WTC11 (cell line): Measurements from ENCODE around the gene FGD6. TPM values are rescaled to one million over a fixed set of nuclear protein-coding genes. Genes with fewer than 3 reads are reported as not detected.
A peak's percentile ranks its signal among the peaks of the same experiment; 100 is the strongest.
"Not testable (repeated sequence)": the region's sequence is repeated elsewhere in the genome, so short reads cannot be mapped to it uniquely, and the experiment has no call there.

Experiments used
- ATAC-seq: fragments of 200-7000 bp; cut with Tn5 transposase; 2 replicates; pipeline ENCODE4 v1.10.0; 2021; ENCODE audit warnings: mild to moderate bottlenecking, moderate library complexity
- CTCF ChIA-PET: fragments of 300-600 bp; sonication (Branson Sonifier 250); formaldehyde crosslinking; loops from one replicate; lab custom pipeline; 2021; ENCODE audit warnings: antibody characterized with exemption; lab: Charles Lee
- POLR2A ChIA-PET: fragments of 350-600 bp; sonication (Branson Sonifier 250); formaldehyde crosslinking; loops from one replicate; lab custom pipeline; 2021; ENCODE audit warnings: antibody characterized with exemption; lab: Charles Lee
- DNase-seq: peaks from one replicate; pipeline ENCODE4 v3.0.0; 2021; ENCODE audit warnings: low spot score
- H3K27ac Mint-ChIP-seq: 2 replicates; pipeline ENCODE4 v1.8.0; 2021; ENCODE audit warnings: mixed read lengths
- H3K27me3 Mint-ChIP-seq: 2 replicates; pipeline ENCODE4 v1.8.0; 2021; ENCODE audit warnings: low read depth, mild to moderate bottlenecking, moderate library complexity, mixed read lengths
- H3K36me3 Mint-ChIP-seq: 2 replicates; pipeline ENCODE4 v1.8.0; 2021; ENCODE audit warnings: mixed read lengths
- H3K4me1 Mint-ChIP-seq: 2 replicates; pipeline ENCODE4 v1.8.0; 2022; ENCODE audit warnings: mixed read lengths
- H3K4me3 Mint-ChIP-seq: 2 replicates; pipeline ENCODE4 v1.8.0; 2021; ENCODE audit warnings: mild to moderate bottlenecking, moderate library complexity, mixed read lengths
- H3K9me3 Mint-ChIP-seq: 2 replicates; pipeline ENCODE4 v1.8.0; 2021; ENCODE audit warnings: mixed read lengths
- AR ChIP-seq: fragments of 250-450 bp; sonication (Bioruptor Pico); IDR thresholded peaks from 2 replicates; pipeline ENCODE4 v1.9.0; 2021; ENCODE audit warnings: mild to moderate bottlenecking
- CREM ChIP-seq: sonication (generic); formaldehyde crosslinking; IDR thresholded peaks from 2 replicates; pipeline ENCODE4 v1.8.1; 2022; ENCODE audit warnings: mild to moderate bottlenecking, missing genetic modification reagents, moderate library complexity
- ELF4 ChIP-seq: sonication (generic); formaldehyde crosslinking; IDR thresholded peaks from 2 replicates; pipeline ENCODE4 v1.8.1; 2022; ENCODE audit warnings: low read depth, mild to moderate bottlenecking, moderate library complexity, missing genetic modification reagents
- ETV6 ChIP-seq: sonication (generic); formaldehyde crosslinking; IDR thresholded peaks from 2 replicates; pipeline ENCODE4 v1.8.1; 2022; ENCODE audit warnings: mild to moderate bottlenecking, missing genetic modification reagents
- FOXP1 ChIP-seq: sonication (generic); formaldehyde crosslinking; IDR thresholded peaks from 2 replicates; pipeline ENCODE4 v1.8.0; 2022; ENCODE audit warnings: missing genetic modification reagents, mild to moderate bottlenecking, moderate library complexity, borderline replicate concordance
- FOXP4 ChIP-seq: sonication (generic); formaldehyde crosslinking; IDR thresholded peaks from 2 replicates; pipeline ENCODE4 v1.8.0; 2022; ENCODE audit warnings: mild to moderate bottlenecking, missing genetic modification reagents
- IRF2 ChIP-seq: sonication (generic); formaldehyde crosslinking; IDR thresholded peaks from 2 replicates; pipeline ENCODE4 v1.8.0; 2022; ENCODE audit warnings: low read depth, missing genetic modification reagents, borderline replicate concordance
- JUN ChIP-seq: sonication (generic); formaldehyde crosslinking; IDR thresholded peaks from 2 replicates; pipeline ENCODE4 v1.8.0; 2023; ENCODE audit warnings: mild to moderate bottlenecking, missing genetic modification reagents
- KAT7 ChIP-seq: sonication (generic); formaldehyde crosslinking; IDR thresholded peaks from 2 replicates; pipeline ENCODE4 v1.8.1; 2023; ENCODE audit warnings: missing genetic modification reagents, mild to moderate bottlenecking, borderline replicate concordance
- MXD4 ChIP-seq: fragments of 250-450 bp; sonication (Bioruptor Pico); IDR thresholded peaks from 2 replicates; pipeline ENCODE4 v1.8.0; 2021; ENCODE audit warnings: mild to moderate bottlenecking, moderate library complexity, borderline replicate concordance
- NR2C2 ChIP-seq: sonication (generic); formaldehyde crosslinking; IDR thresholded peaks from 2 replicates; pipeline ENCODE4 v1.8.0; 2022; ENCODE audit warnings: mild to moderate bottlenecking, missing genetic modification reagents
- PRDM15 ChIP-seq: sonication (generic); formaldehyde crosslinking; IDR thresholded peaks from 2 replicates; pipeline ENCODE4 v1.8.0; 2022; ENCODE audit warnings: missing genetic modification reagents
- TEAD1 ChIP-seq: sonication (generic); formaldehyde crosslinking; IDR thresholded peaks from 2 replicates; pipeline ENCODE4 v1.8.0; 2022; ENCODE audit warnings: mild to moderate bottlenecking, missing genetic modification reagents
- TP53 ChIP-seq: sonication (generic); formaldehyde crosslinking; IDR thresholded peaks from 2 replicates; pipeline ENCODE4 v1.8.1; 2023; ENCODE audit warnings: mild to moderate bottlenecking, missing genetic modification reagents
- ZNF138 ChIP-seq: sonication (generic); formaldehyde crosslinking; conservative IDR thresholded peaks from 2 replicates; pipeline ENCODE4 v1.8.1; 2022; ENCODE audit warnings: mild to moderate bottlenecking, moderate library complexity, missing genetic modification reagents
- ZNF532 ChIP-seq: fragments of 250-450 bp; sonication (Bioruptor Pico); IDR thresholded peaks from 2 replicates; pipeline ENCODE4 v1.9.0; 2021; ENCODE audit warnings: mild to moderate bottlenecking, borderline replicate concordance
- ZNF671 ChIP-seq: fragments of 250-450 bp; sonication (Bioruptor Pico); IDR thresholded peaks from 2 replicates; pipeline ENCODE4 v1.8.0; 2021; ENCODE audit warnings: mild to moderate bottlenecking
- ZSCAN18 ChIP-seq: fragments of 250-450 bp; sonication (Bioruptor Pico); IDR thresholded peaks from 2 replicates; pipeline ENCODE4 v2.1.2; 2022; ENCODE audit warnings: mild to moderate bottlenecking, moderate library complexity
- total RNA-seq: library from RNA; stranded (reverse); gene quantifications from 3 replicates; pipeline ENCODE4 v1.2.3, GENCODE V29; 2021

The FGD6 gene
- total RNA-seq, 1 experiment from 2014 or later, result 28.2 TPM

GRCh38 chr12:95240556-95240955 lies 23.3 kb upstream of the FGD6 start:
- TF ChIP-seq NR2C2 (no peak), ZSCAN18 (CRISPR knock-in tag) (no peak), ETV6 (CRISPR knock-in tag) (no peak), ZNF138 (CRISPR knock-in tag) (no peak), JUN (CRISPR knock-in tag) (no peak), ZNF671 (no peak), PRDM15 (CRISPR knock-in tag) (no peak), MXD4 (no peak), AR (CRISPR knock-in tag) (no peak)
- ChIA-PET CTCF (no interaction called here), POLR2A (no interaction called here)
- Mint-ChIP-seq H3K9me3 (peaks cover 7% of the 10 kb centered on the region; the same call in 1 of the 2 replicates), H3K4me3 (no peak overlapping the region), H3K36me3 (peaks cover 33% of the 10 kb centered on the region), H3K27me3 (no peaks in the 10 kb centered on the region), H3K27ac (no peak overlapping the region), H3K4me1 (no peaks in the 10 kb centered on the region)
- DNase-seq (no peak), ATAC-seq (no peak)

- ATAC-seq, H3K9me3 Mint-ChIP-seq, H3K4me1 Mint-ChIP-seq, CTCF ChIA-PET, POLR2A ChIA-PET, DNase-seq, H3K4me3 Mint-ChIP-seq, H3K27me3 Mint-ChIP-seq: not testable (repeated sequence)
- Mint-ChIP-seq H3K36me3 (peaks cover 33% of the 10 kb centered on the region), H3K27ac (peak overlapping the region; percentile 66; the same call in 1 of the 2 replicates)
Observed at GRCh38 chr12:95239835-95240234, 22.6 kb upstream of the FGD6 start.

- ChIA-PET POLR2A (no interaction called here), CTCF (no interaction called here)
- no peak for DNase-seq
- peak overlapping the region; percentile 53 for H3K27ac Mint-ChIP-seq
- no peak overlapping the region for H3K4me3 Mint-ChIP-seq
- H3K36me3 Mint-ChIP-seq, result peaks cover 35% of the 10 kb centered on the region
- H3K4me1 Mint-ChIP-seq, result no peaks in the 10 kb centered on the region
- peaks cover 10% of the 10 kb centered on the region; the same call in 1 of the 2 replicates for H3K9me3 Mint-ChIP-seq
- no peaks in the 10 kb centered on the region for H3K27me3 Mint-ChIP-seq
- no peak for ATAC-seq
- TF ChIP-seq IRF2 (CRISPR knock-in tag) (no peak), MXD4 (no peak), ZNF532 (no peak), FOXP4 (CRISPR knock-in tag) (no peak), ELF4 (no peak), FOXP1 (CRISPR knock-in tag) (no peak), CREM (CRISPR knock-in tag) (no peak), KAT7 (CRISPR knock-in tag) (no peak), TP53 (CRISPR knock-in tag) (no peak), TEAD1 (CRISPR knock-in tag) (no peak)
Observed at GRCh38 chr12:95239216-95239615, 21.9 kb upstream of the FGD6 start.
